Left ventricle myocardium inferior (tissue), 1 donor: ENCODE data around the gene PRRC2B. TPM values are rescaled to one million over a fixed set of nuclear protein-coding genes. Genes with fewer than 3 reads are reported as not detected.
A peak's percentile ranks its signal among the peaks of the same experiment; 100 is the strongest.
"Not testable (repeated sequence)": the region's sequence is repeated elsewhere in the genome, so short reads cannot be mapped to it uniquely, and the experiment has no call there.

Source experiments
- DNase-seq: peaks from one replicate; pipeline ENCODE4 v3.0.0-alpha.2; 2020
- H3K27ac ChIP-seq: fragments of 200-600 bp; replicated peaks from 2 replicates; pipeline ENCODE4 v1.8.0; 2021
- H3K27me3 ChIP-seq: fragments of 200-600 bp; 2 replicates; pipeline ENCODE4 v1.8.0; 2021; ENCODE audit warnings: low read depth
- H3K36me3 ChIP-seq: fragments of 200-600 bp; 2 replicates; pipeline ENCODE4 v1.8.0; 2021
- H3K4me1 ChIP-seq: fragments of 200-600 bp; 2 replicates; pipeline ENCODE4 v1.8.0; 2021
- H3K4me3 ChIP-seq: fragments of 200-600 bp; 2 replicates; pipeline ENCODE4 v1.8.0; 2021; ENCODE audit warnings: mild to moderate bottlenecking, moderate library complexity
- H3K9me3 ChIP-seq: fragments of 200-600 bp; replicated peaks from 2 replicates; pipeline ENCODE4 v1.8.0; 2021
- intact Hi-C: fragments of 100-400 bp; cut with micrococcal nuclease; formaldehyde crosslinking; loops from one replicate; pipeline ENCODE4 v1.11.0; 2022
- total RNA-seq: library from RNA; stranded (reverse); fragmentation: NEBNext Ultra II Directional; extraction: Animal tissue kit (Norgen Biotek cat#: 25700); gene quantifications from one replicate; pipeline ENCODE4 v1.2.1, GENCODE V29; 2021
- TF ChIP-seq, protein P1 (sequence below): fragments of 200-600 bp; IDR thresholded peaks from 2 replicates; pipeline ENCODE4 v1.8.0; 2021; ENCODE audit warnings: antibody characterized with exemption, mild to moderate bottlenecking, borderline replicate concordance
- donor health status: DM: no; HTN: yes; CAD: no; lungs with severe emphysema.

The PRRC2B gene
- total RNA-seq, 1 donor from 2014 or later: 109 TPM

DNA sequence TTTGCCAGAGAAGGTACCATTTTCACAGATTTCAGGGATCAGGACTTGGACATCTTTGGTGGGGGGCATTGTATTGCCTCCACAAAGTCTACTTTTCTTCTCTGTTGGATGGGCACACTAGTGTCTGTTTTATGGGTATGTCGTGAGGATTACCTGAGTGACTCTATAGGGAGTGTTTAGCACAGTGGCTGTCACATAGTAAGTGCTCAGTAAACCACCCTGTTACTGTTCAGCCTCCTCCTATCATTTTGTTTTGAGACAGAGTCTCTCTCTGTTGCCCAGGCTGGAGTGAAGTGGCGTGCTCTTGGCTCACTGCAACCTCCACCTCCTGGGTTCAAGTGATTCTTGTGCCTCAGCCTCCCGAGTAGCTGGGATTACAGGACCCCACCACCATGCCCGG lies 2.4 kb upstream of the PRRC2B start:
- Histone ChIP-seq H3K27ac (peak overlapping the region; percentile 48), H3K4me1 (peaks cover 29% of the 10 kb centered on the region), H3K27me3 (no peaks in the 10 kb centered on the region), H3K9me3 (no peaks in the 10 kb centered on the region), H3K36me3 (no peaks in the 10 kb centered on the region), H3K4me3 (no peak overlapping the region)
- DNase-seq: no peak
- intact Hi-C loops: no loop called here
- TF ChIP-seq, protein P1, sequence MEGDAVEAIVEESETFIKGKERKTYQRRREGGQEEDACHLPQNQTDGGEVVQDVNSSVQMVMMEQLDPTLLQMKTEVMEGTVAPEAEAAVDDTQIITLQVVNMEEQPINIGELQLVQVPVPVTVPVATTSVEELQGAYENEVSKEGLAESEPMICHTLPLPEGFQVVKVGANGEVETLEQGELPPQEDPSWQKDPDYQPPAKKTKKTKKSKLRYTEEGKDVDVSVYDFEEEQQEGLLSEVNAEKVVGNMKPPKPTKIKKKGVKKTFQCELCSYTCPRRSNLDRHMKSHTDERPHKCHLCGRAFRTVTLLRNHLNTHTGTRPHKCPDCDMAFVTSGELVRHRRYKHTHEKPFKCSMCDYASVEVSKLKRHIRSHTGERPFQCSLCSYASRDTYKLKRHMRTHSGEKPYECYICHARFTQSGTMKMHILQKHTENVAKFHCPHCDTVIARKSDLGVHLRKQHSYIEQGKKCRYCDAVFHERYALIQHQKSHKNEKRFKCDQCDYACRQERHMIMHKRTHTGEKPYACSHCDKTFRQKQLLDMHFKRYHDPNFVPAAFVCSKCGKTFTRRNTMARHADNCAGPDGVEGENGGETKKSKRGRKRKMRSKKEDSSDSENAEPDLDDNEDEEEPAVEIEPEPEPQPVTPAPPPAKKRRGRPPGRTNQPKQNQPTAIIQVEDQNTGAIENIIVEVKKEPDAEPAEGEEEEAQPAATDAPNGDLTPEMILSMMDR: no peak

DNA sequence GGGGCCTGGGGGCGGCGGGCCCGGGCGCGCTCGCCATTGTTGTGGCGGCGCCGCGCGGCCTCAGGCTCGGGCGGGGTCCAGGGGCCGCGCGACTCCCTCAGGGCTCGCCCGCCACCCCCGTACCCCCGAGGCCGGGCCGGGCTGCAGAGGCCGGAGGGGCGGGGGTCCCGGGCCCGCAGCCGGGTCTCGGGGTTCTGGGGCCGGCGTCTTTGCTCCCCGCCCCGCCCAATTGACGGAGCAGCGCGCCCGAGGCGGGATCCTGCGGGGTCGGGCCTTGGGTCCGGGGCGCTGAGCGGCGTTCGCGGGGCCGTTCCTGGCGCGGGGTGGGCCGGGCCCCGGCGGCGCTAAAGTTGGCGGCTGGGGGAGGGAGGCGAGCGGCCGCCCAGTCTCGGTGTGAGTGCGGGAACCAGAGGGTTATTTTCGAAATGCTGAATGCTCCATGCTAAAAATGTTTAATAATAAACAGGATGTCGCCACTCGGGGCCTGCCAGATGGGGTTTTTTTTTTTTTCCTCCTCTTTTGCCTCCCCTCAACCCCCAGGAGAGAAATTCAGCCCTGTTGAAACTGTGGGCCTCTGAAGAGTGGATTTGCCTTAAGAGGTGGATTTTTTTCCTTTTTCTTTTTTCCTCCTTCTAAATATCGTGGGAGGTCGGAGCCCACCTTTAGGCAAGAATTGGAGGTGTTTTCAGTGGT lies 724 bp downstream of the PRRC2B start:
- TF ChIP-seq, protein P1: no peak
- Histone ChIP-seq H3K36me3 (no peaks in the 10 kb centered on the region), H3K9me3 (no peaks in the 10 kb centered on the region), H3K4me1 (peaks cover 60% of the 10 kb centered on the region), H3K27ac (peak overlapping the region; percentile 98), H3K4me3 (peak overlapping the region; percentile 83), H3K27me3 (no peaks in the 10 kb centered on the region)
- peak; percentile 57 for DNase-seq
- intact Hi-C loops: no loop called here

DNA sequence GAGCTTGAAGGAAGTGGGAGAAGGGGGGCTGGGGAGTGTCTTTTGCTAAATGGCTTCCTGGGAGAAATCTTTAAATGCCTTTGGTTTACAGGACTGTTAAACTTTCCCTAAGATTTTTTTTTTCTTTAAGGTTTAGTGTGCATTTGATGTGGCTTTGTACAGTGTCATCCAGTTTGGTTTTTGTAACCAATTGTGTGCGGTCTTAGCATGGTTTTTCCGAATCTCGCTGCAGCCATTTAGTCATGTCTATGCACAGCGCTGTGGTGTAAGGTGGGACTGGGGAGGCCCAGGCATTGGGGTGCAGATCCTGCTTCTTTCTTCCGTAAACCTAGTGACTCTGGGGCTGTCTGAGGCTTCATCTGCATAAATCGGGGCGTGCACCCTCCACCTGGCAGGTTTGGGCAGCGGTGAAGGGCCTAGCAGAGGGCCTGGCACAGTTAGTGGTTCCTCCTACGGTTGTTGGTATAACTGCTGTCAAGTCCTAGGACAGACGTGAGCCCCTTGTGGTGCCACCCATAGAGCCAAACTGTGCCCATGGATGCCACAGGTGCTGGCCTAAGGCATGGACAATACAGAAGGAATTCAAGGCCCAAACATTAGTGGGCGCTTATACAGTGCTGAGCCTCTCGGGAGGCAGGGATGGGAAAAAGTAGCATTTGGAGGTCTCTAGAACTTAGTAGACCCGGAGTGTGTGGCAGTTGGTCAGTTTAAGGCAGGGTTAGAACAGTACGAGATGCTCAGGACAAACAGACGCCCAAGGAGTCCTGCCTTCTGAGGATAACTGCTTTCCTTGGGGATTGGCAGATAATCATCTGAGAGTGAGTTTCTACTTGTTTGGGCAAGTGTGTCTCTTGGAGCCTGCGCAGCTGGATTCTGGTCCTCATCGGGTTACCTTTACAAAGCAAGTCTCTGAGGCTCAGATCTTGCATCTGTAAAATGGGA lies 1.5 kb downstream of the PRRC2B start:
- TF ChIP-seq, protein P1: no peak
- no peak for DNase-seq
- Histone ChIP-seq H3K4me1 (peaks cover 68% of the 10 kb centered on the region), H3K9me3 (no peaks in the 10 kb centered on the region), H3K4me3 (peak overlapping the region; percentile 83), H3K27me3 (no peaks in the 10 kb centered on the region), H3K27ac (peak overlapping the region; percentile 98), H3K36me3 (no peaks in the 10 kb centered on the region)
- intact Hi-C loops: no loop called here

DNA sequence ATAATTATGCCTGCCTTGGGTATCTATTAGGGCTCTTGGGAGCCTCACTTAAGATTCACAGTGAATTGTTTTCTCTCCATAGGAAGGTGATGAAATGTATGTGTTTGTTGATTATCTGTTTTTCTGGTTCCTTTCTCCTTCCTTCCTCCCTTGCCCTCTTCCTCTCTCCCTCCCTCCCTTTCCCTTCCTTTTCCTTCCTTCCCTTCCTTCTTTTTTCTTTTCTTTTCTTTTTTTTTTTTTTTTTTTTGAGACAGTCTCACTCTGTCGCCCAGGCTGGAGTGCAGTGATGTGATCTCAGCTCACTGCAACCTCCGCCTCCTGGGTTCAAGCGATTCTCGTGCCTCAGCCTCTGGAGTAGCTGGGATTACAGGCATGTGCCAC lies 2.2 kb downstream of the PRRC2B start:
- H3K27me3 ChIP-seq, intact Hi-C loops, H3K36me3 ChIP-seq, DNase-seq, H3K9me3 ChIP-seq: not testable (repeated sequence)
- Histone ChIP-seq H3K4me1 (peaks cover 75% of the 10 kb centered on the region), H3K27ac (peak overlapping the region; percentile 98), H3K4me3 (peak overlapping the region; percentile 83)

DNA sequence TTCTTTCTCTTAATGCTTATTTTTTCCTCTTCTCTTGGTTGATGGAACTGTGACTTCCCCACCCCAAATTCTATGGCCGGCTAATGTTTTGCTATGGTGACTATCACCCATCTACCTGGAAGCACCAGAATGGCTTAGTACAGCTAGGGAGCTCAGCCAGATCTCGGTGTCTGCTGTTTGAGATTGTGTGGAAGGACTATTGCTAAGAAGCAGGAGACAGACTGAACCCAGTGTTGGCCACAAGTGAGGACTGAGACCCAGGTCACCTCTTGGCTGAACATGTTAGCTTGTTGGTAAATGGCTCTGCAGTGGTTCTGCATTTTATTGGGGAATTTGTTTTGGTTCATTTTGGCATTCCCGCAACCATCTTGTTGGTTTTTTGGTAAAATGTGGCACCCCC lies 2.7 kb downstream of the PRRC2B start:
- Histone ChIP-seq H3K4me1 (peaks cover 80% of the 10 kb centered on the region), H3K36me3 (no peaks in the 10 kb centered on the region), H3K4me3 (peak overlapping the region; percentile 83), H3K27me3 (no peaks in the 10 kb centered on the region), H3K9me3 (no peaks in the 10 kb centered on the region), H3K27ac (peak overlapping the region; percentile 98)
- TF ChIP-seq, protein P1: no peak
- DNase-seq: no peak
- intact Hi-C loops: no loop called here
